Measurements from ENCODE around the gene GJD3.

GJD3 gene

DNA sequence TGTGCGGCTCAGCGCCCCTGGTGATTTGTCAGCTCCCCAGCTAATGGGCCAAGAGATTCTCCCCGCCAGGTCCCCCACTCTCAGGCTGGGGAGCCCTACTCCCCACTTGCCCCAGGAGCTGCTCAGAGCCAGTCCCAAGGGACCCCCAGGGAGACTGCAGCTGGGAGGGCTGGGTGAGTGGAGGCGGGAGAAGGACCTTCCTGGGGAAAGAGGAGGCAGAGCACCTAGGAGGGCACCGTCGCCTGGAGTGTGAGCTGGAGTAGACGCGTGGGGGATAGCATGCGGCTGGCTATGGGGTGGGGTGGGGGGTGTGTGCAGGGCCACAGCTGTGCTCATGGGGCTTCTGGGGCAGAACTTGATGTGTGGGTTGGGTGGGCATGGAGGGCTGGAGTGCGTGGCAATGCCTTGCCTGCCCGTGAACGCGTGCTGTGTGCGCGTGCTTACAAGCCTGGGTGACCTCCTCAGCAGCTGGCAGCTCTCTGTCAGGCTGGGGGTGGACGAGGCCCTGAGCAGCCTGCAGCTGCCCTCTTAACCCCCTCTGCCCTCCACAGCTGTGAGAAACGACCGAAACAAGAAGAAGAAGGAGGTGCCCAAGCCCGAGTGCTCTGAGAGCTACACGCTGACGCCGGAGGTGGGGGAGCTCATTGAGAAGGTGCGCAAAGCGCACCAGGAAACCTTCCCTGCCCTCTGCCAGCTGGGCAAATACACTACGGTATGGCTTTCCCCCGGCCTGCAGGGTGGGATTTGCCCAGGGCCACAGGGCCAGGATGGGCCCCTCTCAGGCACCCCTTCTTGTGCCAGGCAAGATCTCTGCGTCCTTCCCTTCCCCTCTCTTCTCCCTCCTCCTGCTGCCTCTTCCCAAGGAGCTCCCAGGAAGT lies 12.9 kb downstream of the GJD3 start:
- no peak for DNase-seq

DNA sequence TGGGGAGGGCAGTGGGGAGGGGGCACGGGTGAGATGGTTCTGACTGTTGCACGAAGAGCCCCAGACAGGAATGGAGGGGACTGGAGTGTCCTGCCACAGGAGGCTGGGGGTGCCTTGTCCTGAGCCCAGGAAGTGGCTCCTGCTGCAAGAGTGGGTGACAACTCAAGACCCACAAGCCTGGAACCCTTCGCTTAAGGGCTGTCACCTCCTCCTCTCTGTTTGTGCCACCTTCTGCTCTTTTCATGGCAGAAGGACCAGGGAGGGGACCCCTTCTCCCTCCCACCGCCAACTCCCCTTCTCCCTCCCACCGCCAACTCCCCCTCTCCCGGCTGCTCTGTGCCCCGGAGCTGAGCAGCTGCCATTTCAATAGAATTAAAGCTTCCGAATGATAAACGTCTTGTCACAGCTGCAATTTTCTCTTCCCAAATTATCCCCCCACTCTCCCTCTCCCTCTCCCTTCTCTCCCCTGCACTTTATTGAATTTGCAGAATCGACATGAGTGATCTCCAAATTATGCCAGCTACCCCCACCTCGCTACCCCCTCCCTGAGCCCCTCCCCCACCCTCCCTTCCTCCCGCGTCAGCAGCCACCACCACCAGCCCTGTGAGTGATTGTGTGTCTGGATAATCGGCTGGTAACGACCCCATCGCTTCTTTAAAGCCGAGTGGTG lies 13.7 kb downstream of the GJD3 start:
- no peak for DNase-seq

DNA sequence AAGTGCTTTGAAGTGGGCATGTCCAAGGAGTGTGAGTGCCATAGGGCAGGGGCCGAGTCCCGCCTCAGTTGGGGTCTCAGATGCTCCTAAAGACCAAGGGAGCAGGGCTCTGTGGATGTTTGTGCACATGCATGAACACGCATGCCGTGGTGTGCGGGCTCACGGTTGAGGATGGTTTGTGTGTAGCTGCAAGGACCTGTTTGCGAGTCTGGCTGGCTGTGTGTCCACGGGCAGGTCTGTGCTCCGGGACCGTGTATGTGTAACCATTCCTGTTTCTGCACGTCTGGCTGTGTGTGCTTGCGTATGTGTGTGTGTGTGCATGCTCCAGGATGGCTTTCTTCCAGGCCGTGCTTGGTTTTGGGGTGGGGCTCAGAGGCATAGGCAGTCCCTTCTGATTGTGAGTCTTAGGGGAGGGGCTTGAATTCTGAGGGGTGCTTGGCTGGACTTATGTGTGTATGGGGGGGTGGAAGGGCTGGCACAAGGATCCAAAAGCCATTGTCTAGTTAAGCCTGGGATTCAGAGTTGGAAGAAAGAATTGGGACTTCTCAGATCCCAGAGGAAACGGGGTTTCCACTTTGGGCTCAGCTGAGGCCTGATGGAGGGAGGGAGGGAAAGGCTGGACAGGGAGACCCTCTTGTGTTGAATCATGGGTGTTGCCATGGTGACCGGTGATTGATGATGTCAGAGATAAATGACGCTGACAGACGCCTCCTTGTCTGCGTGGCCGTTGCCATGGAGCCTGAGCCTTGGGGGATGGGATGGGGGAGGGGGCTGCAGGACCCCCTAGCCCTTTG lies 14.4 kb downstream of the GJD3 start:
- DNase-seq, result no peak

DNA sequence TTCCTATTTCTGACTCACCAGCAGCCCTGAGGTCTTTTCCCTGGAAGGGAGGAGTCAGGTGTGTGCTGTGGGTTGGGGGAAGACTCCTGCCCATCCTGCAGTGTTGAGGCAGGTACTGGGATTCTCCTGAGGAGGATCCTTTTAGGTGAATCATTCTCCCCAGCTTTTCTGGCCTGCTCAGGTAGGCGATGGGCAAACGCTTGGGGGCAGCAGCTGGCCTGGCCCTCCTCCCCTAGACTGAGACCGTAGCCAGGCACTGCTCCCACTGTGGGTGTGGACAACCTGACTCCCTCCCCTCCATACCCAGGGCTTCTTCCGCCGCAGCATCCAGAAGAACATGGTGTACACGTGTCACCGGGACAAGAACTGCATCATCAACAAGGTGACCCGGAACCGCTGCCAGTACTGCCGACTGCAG lies 15.1 kb downstream of the GJD3 start:
- no peak for DNase-seq

DNA sequence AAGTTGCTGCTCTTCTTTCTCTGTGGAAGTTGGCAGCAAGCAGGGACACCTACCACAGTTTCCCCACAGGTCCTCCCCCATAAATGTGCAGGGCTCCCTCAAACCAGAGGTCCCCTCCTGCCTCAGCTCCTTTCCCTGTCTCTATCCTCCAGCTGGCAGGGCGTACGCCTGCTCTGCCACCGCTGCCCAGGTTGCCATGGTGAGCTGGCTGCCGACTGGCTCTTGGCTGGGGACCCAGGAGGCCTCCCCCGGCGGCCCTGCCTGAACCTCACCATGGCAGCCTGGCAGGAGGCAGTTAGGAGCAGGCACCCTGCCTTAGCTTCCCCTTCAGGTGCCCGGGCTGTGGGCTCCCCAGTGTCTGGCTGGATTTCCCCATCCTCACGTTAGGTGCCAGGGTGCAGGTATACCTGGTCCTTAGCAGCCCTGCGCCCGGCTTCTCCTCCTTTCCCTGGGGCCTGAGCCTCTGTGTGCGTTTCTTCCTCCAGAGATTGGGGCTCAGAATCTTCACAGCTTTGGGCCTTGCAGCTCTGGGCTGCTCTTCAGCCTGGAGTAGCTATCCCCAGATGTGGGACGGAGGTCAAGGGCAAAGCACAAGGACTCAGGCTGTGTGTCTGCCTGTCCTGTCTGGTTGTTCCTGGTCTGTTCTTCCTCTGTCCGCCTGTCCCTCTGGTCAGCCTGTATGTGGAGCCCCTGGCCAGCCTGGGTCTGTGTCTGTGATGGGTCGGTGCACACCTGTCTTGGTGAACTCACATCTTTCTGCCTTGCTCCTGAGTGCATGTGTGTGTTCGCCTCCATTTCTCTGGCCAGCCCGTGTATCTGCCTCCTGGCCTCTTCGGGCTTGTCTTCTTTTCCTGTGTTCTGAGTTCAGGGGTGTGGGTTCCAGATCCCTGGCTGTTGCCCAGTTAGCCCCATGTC lies 15.7 kb downstream of the GJD3 start:
- no peak for DNase-seq

DNA sequence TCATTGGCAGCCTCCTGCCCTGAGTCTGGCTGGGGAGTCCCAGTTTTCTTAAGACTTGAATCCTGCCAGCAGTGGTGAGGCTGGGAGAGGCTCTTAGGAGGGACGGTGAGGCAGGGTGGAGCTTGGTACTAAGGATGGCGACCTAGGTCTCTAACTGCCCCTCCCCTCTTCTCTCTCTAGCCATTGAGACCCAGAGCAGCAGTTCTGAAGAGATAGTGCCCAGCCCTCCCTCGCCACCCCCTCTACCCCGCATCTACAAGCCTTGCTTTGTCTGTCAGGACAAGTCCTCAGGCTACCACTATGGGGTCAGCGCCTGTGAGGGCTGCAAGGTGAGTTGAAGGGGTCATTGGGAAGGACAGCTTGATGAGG lies 16.4 kb downstream of the GJD3 start:
- no peak for DNase-seq

DNA sequence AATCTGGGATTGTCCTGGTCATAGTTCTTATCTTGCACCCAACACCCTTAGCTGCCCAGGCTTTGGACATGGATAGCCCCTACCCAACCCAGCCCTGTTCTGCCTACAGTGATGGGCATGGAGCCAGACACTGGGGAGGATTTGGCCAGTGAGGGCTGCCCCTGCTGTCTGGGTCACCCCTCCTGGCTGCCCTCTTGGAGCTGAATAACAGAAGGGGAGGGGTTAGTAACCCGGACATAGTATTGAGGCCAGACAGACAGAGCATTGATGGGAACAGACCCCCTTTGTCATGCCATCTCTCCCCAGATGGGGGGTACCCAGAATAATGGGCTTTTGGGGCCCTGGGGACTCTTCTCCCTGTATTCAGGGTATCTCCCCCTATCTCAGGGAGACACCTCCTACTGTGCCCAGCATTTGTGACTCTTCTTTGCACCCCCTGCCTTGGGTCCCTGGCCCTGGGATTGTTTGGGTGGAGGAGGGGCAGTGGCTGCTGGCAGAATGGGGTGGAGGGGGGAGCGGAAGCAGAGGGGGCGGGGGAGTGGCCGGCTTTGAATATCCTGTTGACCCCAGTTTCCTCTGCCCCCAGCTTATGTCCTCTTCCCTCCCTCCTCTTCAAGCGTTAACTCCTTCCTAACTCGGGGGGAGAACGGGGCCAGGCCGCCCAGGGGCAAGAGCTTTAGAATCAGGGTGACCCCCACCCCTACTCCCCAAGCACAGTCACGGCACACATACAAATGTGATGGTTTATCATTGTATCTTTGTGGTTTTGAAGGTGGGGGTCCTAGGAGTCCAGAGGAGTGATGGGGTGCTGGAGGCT lies 17.0 kb downstream of the GJD3 start:
- no peak for DNase-seq

DNA sequence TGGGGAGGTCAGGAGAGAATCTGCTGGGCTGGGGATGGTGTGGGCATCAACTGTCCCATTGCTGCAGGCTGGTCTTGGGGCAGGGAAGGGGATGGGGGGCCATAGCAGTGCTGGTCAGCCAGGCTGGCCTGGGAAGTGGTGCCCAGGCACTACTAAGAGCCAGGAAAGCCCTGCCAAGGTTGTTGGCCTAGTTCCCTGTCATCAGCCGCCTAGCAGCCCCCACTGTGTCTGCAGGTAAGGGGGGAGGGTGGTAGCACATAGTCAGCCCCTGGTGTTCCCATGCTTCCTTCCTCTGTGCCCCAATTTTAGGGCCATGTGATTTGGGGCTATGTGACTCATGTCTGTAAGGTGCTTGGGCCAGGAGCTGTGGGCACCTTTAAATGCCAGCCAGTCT lies 17.8 kb downstream of the GJD3 start:
- DNase-seq, result no peak

DNA sequence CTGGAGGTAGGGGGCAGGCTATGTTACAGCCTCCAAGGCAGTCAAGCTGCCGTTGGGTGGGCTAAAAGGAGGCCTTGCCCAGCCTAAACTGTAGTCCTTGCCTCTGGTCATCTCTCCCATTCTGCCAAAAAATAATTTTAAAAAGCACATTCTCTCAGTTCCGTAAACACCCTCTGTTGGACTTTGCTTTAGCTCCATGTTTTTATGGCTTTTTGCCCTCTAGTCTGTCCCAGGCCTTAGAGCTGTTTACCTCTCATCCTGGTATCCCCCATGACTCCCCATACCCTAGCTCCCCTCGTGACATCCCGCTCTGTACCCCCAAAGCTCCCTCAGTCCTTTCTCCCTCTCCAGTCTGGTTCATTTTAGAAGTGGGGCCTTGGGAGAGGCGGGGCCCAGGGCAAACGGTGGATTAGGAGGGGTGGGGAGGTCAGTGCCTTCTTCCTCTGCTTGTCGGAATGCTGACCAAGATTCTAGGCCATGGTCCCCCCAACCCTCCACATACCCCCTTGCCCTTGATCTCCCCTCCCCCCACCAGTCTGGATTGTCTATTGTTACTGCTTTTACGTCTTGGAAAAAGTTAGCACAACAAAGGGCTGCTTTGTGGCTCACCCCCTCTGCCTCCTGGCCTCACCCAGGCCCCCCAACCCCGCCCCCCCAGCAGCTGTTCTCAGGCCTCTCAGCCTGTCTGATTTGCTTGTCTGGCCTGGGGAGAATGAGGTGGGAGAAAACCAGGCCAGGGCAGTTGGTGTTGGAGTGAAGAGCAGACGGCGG lies 18.4 kb downstream of the GJD3 start:
- no peak for DNase-seq

DNA sequence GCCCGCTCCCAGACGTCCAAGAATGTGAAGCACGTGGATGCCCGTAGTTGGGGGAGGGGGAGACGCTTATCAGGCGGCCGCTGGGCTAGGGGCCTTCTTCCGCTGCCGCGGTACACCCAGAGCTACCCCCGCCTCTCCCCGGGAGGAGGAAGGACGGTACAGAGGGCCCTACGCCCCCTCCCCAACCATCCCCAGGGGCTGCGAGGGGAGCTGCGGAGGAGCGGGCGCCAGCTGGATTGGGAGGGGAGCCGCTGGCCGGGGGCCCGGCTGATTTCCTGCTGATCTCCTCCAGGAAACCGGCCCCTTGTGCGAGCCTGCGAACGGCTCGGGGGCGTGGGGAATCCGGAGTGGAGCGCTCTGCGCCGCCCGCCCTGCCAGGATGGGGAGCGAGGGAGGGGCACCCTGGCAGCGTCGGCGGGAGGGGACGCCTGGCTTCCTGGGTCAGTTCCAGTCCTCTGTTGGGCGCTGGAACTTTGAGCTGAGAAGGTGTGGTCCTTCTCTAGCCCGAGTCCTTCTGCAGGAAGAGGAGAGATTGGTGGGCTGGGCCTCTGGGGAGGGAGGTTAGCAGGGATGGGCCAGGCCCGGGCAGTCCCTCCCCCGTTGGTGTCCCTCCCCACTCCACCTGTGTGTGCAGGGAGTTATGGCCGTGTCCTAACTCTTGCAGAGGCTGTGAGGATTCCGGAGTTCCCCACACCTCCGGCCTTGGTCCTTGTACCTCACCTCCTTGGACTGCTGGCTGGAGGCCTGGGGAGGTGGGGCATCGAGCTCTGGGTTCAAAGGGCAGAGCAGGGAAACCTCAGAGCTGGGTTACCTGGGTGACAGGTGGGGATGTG lies 19.2 kb downstream of the GJD3 start:
- no peak for DNase-seq

DNA sequence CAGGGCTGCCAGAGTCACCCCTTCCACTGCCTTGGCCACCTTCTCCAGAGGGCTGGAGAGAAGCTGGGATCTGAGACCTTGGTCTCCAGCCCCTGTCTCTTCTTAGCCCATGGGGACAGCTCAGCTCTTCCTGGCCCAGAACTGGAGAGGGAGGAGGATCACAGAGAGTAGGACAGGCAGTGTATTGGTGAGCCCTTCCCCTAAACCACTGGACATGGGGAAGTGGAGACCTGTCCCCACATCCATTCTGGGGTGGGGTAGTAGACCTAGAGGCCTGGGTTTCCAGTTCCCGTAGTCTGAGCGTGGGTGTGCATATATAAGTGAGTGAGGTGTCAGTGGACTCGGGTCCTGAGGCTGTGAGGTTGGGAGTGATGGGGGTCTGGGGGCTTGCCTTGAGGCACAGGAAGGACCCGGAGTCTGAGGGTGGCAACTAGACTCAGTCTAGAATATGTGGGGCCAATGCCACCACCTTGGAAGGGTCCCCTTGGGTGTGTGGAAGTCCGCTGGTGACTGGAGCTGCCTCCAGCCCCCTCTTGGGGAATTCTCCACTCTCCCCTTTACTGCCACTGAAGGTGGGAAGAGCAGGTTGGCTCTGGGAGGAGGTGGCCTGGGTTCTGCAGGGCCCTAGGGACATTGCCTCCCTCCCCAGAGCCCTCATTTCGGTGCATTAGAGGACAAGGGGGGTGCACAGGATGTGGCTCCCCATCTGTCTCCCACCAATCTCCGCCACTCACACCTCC lies 19.9 kb downstream of the GJD3 start:
- no peak for DNase-seq

DNA sequence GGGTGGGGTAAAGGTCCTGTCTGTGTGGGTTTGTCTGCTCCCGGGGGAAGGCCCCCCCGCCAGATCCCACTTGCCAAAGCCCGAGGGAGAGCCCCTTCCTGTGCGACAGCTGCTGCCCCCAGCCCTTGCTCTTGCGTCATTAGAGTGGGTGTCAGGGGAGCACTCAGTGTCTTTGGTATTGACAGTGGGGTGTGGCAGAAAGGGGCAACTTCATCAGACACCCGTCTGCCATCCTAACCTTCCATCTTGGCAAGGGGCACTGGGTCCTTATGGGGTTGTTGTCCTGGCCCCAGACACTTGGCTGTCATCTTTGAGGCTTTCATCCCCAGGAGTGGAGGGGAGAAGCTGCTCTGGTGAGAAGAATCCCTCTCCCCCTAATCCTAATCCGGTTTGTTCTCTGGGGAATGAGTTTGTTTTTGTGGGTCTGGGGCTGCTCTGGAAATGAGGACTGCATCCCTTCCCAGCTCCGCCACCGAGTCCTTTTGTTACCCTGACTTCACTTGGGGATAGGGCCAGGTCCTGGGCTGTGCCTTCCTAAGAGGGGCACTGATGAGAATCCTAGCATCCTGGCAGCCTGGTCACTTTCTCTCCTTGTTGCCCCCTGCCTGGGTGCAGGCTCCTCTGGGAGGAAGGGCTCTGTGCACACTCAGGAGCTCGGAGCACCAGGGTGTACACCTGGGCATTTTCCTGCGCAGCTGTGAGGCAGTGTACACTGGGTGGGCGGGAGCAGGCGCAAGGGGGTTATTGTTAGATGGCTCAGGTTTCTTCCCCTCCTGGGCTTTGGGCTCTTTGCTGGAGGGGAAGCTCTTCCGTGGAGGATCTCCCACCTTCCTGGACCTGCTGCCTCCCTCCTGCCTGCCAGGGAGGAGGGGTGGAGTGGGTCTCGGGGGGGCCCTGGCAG lies 21.1 kb downstream of the GJD3 start:
- no peak for DNase-seq

DNA sequence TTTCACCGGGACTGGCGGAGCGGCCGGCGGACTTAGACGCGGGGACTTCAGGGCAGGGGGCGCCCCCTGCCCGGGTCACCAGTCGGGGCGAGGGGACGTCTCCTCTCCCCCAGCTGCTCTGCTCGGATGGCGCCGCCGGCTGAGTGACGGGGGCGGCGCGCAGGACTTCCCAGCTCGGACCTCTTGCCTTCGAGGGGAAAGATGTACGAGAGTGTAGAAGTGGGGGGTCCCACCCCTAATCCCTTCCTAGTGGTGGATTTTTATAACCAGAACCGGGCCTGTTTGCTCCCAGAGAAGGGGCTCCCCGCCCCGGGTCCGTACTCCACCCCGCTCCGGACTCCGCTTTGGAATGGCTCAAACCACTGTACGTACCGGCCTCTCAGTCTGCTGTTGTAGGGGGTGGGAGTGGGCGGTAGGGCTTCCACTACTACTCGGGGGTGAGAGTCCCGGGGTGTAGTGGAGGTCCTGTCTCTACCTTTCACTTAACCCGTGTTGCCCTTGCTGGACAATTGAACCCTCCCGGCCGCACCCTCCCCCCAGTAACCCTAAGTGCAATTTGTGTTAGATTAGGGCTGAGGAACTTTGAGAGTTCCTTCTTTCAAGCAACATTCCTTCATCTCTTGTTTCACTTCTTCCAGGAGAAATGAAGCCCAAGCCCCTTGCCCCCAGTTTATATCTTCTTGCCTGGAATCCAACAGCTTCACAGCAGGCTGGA lies 21.9 kb downstream of the GJD3 start:
- DNase-seq, result no peak

DNA sequence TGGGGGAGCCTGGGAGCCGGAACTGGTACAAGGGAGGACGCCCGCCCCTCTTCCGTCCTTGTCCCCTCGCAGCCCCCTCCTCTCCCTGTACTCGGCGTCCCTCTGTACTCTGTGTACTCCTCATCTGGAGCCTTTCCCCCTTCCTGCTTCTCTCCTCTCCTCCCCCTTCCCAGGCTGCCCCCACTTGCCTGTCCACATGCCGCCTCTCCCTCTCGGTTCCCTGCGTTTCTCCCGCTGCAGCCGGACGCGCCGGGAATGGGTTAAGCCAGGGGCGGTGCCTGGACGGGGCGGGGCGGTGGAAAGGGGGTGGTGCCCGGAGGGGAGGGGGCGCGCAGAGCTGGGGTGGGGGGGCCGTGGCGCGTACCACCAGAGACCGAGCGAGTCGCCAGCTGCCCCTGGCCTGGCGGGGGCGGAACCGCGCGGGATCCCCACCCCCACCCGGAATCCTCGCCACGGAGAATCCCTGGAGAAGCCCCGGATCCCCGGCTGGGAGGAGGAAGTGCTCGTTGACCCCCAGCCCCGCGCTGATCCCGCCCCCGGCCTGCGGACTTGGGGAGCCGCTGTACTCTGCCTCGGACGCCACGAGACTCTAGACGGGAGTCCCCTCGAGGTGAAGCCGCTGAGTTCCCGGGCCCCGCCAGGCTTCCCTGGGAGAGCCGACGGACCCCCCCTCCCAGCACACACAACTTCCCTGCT lies 22.6 kb downstream of the GJD3 start:
- DNase-seq, result no peak

DNA sequence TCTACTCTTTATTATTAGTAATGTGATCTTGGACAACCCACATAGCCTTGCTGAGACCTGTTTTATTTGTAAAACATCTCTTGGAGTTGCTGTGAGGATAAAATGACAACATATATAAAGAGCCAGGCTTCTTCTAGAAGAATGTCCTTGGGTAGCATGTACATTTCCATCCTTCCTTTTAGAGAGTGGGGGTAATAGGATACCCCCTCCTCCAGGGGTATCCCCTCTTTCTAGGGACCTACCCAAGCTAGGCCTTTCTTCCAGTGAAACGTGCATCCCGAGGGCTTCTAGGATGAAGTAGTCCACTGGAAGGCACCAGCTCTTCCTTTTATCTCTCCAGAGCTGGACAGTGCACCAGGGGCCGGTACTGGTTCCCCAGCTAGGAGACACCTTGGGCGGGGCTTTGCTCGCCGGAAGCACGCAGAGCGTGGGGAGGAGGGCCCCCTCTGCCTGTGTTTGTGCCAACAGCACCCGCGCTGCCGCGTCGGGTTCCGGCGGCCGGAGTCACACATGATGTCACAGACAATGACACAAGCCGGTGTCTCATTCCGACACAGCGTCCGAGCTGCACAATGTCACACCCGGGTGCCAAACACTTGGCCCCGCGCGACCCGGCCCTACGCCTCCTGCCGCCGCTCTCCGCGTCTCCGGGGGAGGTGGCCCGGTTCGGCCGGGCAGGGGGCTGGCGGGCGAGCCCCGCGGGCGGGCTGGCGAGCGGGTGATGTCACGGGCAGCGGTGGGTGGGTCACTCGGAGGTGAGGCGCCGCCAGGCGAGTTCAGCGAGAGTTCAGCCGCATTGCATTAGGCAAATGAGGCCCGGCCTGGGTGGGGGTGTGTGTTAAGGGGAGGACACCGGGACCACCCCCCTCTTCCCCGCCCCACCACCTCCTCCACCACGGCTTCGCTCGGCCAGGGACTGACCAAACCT lies 23.4 kb downstream of the GJD3 start:
- peak; percentile 80 for DNase-seq

DNA sequence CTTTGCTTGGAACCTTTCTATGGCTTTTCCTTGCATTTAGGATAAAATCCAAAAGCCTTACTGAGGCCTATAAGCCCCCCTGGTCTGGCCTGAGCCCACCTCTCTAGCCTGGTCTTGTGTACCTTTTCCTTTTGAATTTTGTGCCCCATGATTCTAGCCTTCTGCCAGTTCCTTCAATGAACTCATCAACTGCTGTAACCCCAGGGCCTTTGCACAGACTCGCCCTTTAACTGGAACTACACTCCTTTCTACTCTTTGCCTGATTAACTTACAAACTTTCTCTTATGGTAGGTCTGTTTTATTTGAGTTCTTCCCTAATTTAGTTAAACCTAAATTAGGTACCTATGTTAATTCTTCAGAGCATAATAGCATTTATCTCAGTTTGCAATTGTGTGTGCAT lies 24.2 kb downstream of the GJD3 start:
- DNase-seq, result no peak

All from stimulated activated CD4-positive, alpha-beta T cell treated with anti-CD3 and anti-CD28 coated beads, Interleukin-4, amount 100 ng/mL, for 24 hours (primary cell).